Activated CD4-positive, CD25-positive, alpha-beta regulatory T cell (primary cell): ENCODE results near the gene LFNG.

Experiments used
- DNase-seq, 4 experiments: peaks; one replicate each; lab custom pipeline; 2025; lab: John Stamatoyannopoulos, UW

LFNG gene

GRCh38 chr7:2503056-2503941 is 16.3 kb upstream of the LFNG start:
- no peak for DNase-seq

GRCh38 chr7:2504128-2504888 is 15.3 kb upstream of the LFNG start:
- DNase-seq, result no peak

DNA sequence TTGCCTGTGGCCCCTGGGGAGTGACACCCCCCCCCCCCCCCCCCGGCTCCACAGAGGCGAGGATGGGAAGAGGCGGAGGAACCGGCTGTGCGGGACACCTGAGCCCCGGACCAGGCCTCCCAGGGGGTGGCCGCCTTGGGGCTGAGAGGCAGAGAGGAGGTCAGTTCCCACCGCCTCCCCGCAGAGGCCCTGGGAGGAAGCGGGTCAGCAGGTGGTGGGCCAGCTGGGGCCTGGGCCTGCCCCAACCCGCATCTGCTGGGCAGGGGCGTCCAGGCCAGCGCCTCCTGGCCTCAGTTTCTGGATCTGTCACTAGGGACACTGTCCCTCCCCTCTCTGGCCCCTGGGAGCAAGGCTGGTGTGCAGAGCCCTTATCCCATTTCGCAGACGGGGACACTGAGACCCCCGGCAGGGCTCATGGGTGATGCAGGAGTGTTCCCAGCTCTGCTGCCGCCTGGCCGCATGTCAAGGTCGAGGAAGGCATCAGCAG is 14.6 kb upstream of the LFNG start:
- no peak for DNase-seq

GRCh38 chr7:2505401-2505800 is 14.2 kb upstream of the LFNG start:
- no peak for DNase-seq

DNA sequence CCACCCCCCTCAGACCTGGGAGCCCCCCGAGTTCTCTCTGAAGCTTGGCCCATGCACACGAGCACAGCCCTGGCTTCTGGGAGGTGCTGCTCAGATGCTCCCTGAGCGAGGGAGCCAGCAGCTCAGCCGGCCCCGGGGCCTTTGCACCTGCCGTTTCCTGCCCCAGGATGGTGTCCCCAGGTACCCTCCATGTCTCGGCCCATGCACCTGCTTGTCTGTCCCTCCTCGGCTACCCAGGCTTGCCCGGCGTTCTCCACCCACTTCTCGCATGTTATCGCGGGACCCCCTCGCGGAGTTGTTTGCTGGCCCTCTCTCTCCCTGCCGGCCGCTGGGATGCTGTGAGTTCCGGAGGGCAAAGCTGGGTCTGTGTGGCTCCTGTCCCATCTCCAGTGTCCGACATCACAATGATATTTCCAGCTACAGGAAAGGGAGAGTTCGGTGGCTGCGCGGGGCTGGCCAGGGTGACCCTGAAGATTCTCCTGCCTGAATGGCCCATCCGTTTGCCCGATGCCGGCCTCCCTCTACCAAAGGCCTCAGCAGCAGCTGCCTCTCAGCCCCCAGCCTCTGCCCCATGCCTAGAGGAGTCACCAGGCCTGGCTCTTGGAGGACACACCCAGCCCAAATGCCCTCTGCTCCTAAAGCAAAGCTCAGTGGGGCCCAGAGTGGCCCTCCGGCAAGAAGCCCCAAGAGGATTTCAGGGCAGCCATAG is 12.2 kb upstream of the LFNG start:
- DNase-seq, result no peak

GRCh38 chr7:2507917-2508306 is 11.7 kb upstream of the LFNG start:
- DNase-seq, result no peak

GRCh38 chr7:2508327-2509215 is 11.0 kb upstream of the LFNG start:
- peak; percentile 29 to 78 (median 54) for DNase-seq

DNA sequence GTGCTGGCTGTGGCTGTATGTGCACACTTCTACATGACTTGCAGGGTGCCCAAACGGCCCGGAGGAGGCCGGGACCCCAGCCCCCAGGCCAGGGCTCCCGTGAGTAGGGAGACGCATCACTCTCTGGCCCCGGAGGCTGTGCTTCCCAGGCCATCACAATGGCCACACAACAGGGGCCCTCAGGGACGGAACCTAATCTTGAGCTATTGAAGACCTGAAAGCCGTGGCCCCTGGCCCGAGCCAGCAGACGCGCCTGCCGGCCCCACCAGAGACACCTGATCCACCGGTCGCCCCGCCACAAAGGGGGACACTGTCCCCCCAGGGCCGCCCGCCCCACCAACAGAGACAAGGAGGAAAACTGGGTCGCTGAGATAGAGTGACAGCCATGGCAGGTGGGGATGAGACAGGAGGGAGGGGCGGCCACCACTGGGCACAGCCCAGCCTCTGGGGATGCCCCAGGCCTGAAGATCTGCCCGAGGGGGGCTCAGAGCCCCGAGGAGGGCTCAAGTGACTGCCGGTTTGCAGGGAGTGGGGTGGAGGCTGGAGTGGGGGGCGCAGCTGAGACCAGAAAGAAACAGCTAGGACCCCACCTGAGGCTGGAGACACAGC is 10.2 kb upstream of the LFNG start:
- no peak for DNase-seq

DNA sequence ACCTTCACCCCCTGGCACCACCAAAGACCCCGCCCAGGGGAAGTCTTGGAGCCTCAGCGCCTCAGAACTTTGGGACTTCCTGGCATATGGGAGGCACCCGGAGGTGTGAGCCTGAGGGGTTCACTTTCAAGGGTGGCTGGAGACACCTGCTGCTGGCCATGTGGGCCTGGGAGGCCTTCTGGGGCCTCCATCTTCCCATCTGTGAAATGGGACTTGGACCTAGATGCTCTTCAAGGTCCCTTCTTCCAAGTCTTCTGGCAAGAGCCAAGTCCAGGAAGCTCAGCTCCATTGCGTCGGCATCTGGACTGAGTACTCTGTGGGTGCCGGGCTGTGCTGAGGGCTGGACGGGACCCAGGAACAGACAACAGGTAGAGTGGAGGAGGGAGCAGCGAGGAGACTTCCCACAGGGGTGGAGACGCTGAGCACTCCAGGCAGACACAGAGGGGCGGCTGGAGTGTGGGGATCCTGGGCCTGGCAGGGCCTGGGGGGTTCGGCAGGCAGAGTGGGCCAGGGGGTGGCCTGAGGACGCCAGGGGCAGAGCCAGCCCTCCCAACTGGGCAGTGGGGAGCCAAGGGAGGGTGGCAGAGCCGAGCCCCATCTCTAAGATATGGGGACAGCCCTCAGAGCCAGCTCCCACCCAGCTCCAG is 9.3 kb upstream of the LFNG start:
- DNase-seq, result no peak

- DNase-seq, result peak in 3 of 4 experiments; percentile 36 to 73 (median 66)
Observed at GRCh38 chr7:2510909-2511768, 8.4 kb upstream of the LFNG start.

- no peak for DNase-seq
Observed at GRCh38 chr7:2511769-2512168, 7.8 kb upstream of the LFNG start.

DNA sequence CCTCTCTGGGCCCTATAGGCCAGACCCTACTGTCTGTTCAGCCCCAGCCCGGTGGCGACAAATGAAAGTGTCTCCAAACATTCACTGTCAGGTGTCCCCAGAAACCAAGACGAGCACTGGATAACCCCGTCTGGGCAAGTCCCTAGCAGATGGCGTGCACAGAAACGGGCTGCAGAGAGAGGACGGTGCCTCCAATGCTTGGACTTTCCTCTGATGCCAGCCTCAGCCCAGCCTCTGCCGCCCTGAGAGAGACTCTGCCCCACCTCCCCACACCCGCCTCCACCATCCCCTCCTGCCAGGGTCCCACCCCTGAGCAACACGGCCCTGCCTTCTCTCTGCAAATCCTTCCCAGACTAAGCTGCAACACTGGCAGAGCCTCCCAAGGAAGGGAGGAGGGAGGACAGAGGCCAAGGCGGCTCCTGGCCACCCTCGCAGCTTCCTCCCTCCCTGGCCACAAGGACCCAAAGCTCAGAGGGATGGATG is 7.4 kb upstream of the LFNG start:
- no peak for DNase-seq

- DNase-seq, result no peak
Observed at GRCh38 chr7:2512713-2513112, 6.9 kb upstream of the LFNG start.

- no peak for DNase-seq
Observed at GRCh38 chr7:2513702-2514101, 5.9 kb upstream of the LFNG start.

GRCh38 chr7:2514473-2515423 is 4.8 kb upstream of the LFNG start:
- DNase-seq, result no peak

DNA sequence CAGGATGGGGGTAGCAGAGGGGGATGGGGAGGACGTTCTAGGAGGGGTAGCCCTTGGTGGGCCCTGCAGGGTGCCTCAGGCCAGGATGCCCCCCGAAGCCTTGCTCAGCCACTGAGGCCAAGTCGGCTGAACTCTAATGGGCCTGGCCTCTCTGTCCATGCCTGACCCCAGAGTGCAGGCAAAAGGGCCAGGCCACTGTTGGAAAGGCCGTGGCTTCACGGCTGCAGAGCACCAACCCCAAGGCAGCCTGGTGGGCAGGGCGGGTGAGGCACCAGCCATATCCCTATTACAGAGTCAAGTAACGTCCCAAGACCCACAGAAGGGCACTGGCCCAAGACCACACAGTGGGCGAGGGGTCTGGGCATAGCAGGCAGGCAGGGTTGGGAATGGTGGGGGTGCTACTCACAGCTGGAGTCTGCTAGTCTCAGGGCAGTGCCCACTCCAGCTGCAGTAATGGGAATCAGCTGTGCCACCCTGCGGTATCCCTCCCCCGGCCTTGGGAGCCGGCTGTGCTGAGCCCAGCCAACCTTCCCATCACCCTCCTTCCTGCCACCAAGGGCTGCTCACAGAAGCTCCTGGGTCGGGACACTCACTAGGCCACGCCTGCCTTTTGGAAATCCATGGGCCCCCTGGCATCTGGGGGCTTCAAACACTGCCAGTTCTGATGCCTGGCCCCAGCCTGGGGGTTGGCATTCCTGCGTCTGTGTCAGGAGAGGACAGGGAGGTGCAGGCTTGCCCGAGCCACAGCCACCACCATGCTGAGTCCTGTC is 4.0 kb upstream of the LFNG start:
- DNase-seq, result no peak

- DNase-seq, result no peak
Observed at GRCh38 chr7:2516194-2516555, 3.4 kb upstream of the LFNG start.
